IMR-90 (cell line): ENCODE results near the gene CTF1. TPM values are rescaled to one million over a fixed set of nuclear protein-coding genes. Genes with fewer than 3 reads are reported as not detected.

Experiments used
- ATAC-seq: fragments of 200-7000 bp; cut with Tn5 transposase; 2 replicates; pipeline ENCODE4 v1.9.1; 2020; ENCODE audit warnings: low read depth, mild to moderate bottlenecking, moderate library complexity
- BruUV-seq: library from RNA; stranded (reverse); fragments of 400-500 nt; replicated peaks from 2 replicates; lab custom pipeline; 2021; lab: Mats Ljungman, UMichigan
- CTCF ChIA-PET: fragments of 300-600 bp; formaldehyde crosslinking; extraction: SDS; loops from one replicate; lab custom pipeline; 2021; ENCODE audit warnings: antibody characterized with exemption; lab: Yijun Ruan, JAX
- POLR2A ChIA-PET: fragments of 300-600 bp; sonication (Branson Sonifier 250); formaldehyde crosslinking; loops from one replicate; lab custom pipeline; 2022; ENCODE audit warnings: antibody characterized with exemption; ENCODE audit not compliant: unreplicated experiment; lab: Charles Lee
- DNase-seq: peaks from one replicate; pipeline ENCODE4 v3.0.0; 2013
- H2AFZ ChIP-seq: replicated peaks from 2 replicates; pipeline ENCODE3; 2013; ENCODE audit warnings: low read length, mild to moderate bottlenecking; ENCODE audit not compliant: poor library complexity
- H2AK5ac ChIP-seq: 2 replicates; pipeline ENCODE4 v1.6.1; 2013; ENCODE audit warnings: low read depth, low read length, inconsistent platforms
- H2AK9ac ChIP-seq: replicated peaks from 2 replicates; pipeline ENCODE3; 2013; ENCODE audit warnings: mild to moderate bottlenecking, low read depth, low read length, moderate library complexity; ENCODE audit not compliant: poor library complexity
- H2BK120ac ChIP-seq: 2 replicates; pipeline ENCODE4 v1.6.1; 2013; ENCODE audit warnings: low read depth, low read length, inconsistent platforms
- H2BK15ac ChIP-seq: 3 replicates; pipeline ENCODE4 v1.6.1; 2013; ENCODE audit warnings: low read depth, low read length, inconsistent platforms
- H2BK20ac ChIP-seq: 2 replicates; pipeline ENCODE4 v1.6.1; 2013; ENCODE audit warnings: low read depth, mild to moderate bottlenecking, inconsistent platforms, low read length, moderate library complexity
- H2BK5ac ChIP-seq: 2 replicates; pipeline ENCODE4 v1.6.1; 2013; ENCODE audit warnings: mild to moderate bottlenecking, low read depth, low read length, inconsistent platforms; ENCODE audit not compliant: poor library complexity, severe bottlenecking
- H3K14ac ChIP-seq: replicated peaks from 2 replicates; pipeline ENCODE4 v1.6.1; 2013; ENCODE audit warnings: low read depth, low read length, inconsistent platforms
- H3K18ac ChIP-seq: 2 replicates; pipeline ENCODE4 v1.6.1; 2013; ENCODE audit warnings: low read depth, low read length, control low read depth
- H3K23ac ChIP-seq: 2 replicates; pipeline ENCODE4 v1.6.1; 2013; ENCODE audit warnings: low read depth, low read length, inconsistent platforms
- H3K27ac ChIP-seq: 2 replicates; pipeline ENCODE4 v1.5.1; 2013; ENCODE audit warnings: mild to moderate bottlenecking, control low read depth, low read length; ENCODE audit not compliant: insufficient read depth
- H3K27me3 ChIP-seq: 2 replicates; pipeline ENCODE4 v1.6.1; 2013; ENCODE audit warnings: low read length; ENCODE audit not compliant: control insufficient read depth, insufficient read depth
- H3K36me3 ChIP-seq: 2 replicates; pipeline ENCODE4 v1.6.1; 2013; ENCODE audit warnings: low read length, mixed read lengths; ENCODE audit not compliant: control insufficient read depth, insufficient read depth
- H3K4ac ChIP-seq: 2 replicates; pipeline ENCODE4 v1.6.1; 2013; ENCODE audit warnings: low read depth, low read length, inconsistent platforms
- H3K4me1 ChIP-seq: 2 replicates; pipeline ENCODE4 v1.6.1; 2013; ENCODE audit warnings: low read length, mixed read lengths; ENCODE audit not compliant: control insufficient read depth, insufficient read depth
- H3K4me2 ChIP-seq: 2 replicates; pipeline ENCODE4 v1.6.1; 2013; ENCODE audit warnings: low read depth, mild to moderate bottlenecking, control low read depth, low read length, moderate library complexity
- H3K4me3 ChIP-seq: 2 replicates; pipeline ENCODE4 v1.5.1; 2013; ENCODE audit warnings: low read depth, mild to moderate bottlenecking, control low read depth, low read length, moderate library complexity; ENCODE audit not compliant: insufficient read depth
- H3K56ac ChIP-seq: 2 replicates; pipeline ENCODE4 v1.6.1; 2013; ENCODE audit warnings: low read length, inconsistent platforms; ENCODE audit not compliant: insufficient read depth; ENCODE audit errors: extremely low read depth
- H3K79me1 ChIP-seq, 2 experiments: 2 replicates each; pipeline ENCODE4 v1.6.1; 2013; ENCODE audit warnings: low read length in 2 of 2, inconsistent platforms in 1 of 2, low read depth in 1 of 2
- H3K9ac ChIP-seq: 2 replicates; pipeline ENCODE4 v1.6.1; 2013; ENCODE audit warnings: low read depth, low read length, control low read depth
- H3K9me1 ChIP-seq: 2 replicates; pipeline ENCODE4 v1.6.1; 2013; ENCODE audit warnings: low read length, inconsistent platforms; ENCODE audit not compliant: insufficient read depth
- H3K9me3 ChIP-seq: 2 replicates; pipeline ENCODE4 v1.6.1; 2013; ENCODE audit warnings: low read length; ENCODE audit not compliant: control insufficient read depth, insufficient read depth
- H4K20me1 ChIP-seq: 2 replicates; pipeline ENCODE4 v1.6.1; 2013; ENCODE audit warnings: low read length, inconsistent platforms; ENCODE audit not compliant: insufficient read depth
- H4K5ac ChIP-seq: 2 replicates; pipeline ENCODE4 v1.6.1; 2013; ENCODE audit warnings: mild to moderate bottlenecking, low read depth, low read length, control low read depth
- H4K8ac ChIP-seq, 2 experiments: 2 replicates each; pipeline ENCODE4 v1.6.1; 2013; ENCODE audit warnings: low read depth in 2 of 2, low read length in 2 of 2, control low read depth in 1 of 2, inconsistent platforms in 1 of 2
- H4K91ac ChIP-seq: 2 replicates; pipeline ENCODE4 v1.6.1; 2013; ENCODE audit warnings: low read depth, low read length, inconsistent platforms; ENCODE audit not compliant: insufficient read depth
- BHLHE40 ChIP-seq: fragments of 150-350 bp; IDR thresholded peaks from 2 replicates; pipeline ENCODE4 v1.6.1; 2016; ENCODE audit warnings: mild to moderate bottlenecking, low read depth, low read length
- CEBPB ChIP-seq: IDR thresholded peaks from 2 replicates; pipeline ENCODE4 v1.6.1; 2012; ENCODE audit warnings: low read depth, low read length, improper control_type of control experiment
- CHD1 ChIP-seq: IDR thresholded peaks from 2 replicates; pipeline ENCODE4 v1.6.1; 2012; ENCODE audit warnings: low read depth, low read length, improper control_type of control experiment
- FOS ChIP-seq: fragments of 150-350 bp; IDR thresholded peaks from 2 replicates; pipeline ENCODE4 v1.6.1; 2016; ENCODE audit warnings: low read depth, low read length
- MAFK ChIP-seq: IDR thresholded peaks from 2 replicates; pipeline ENCODE4 v1.6.1; 2012; ENCODE audit warnings: low read depth, low read length, improper control_type of control experiment
- MAZ ChIP-seq: IDR thresholded peaks from 2 replicates; pipeline ENCODE4 v1.6.1; 2012; ENCODE audit warnings: low read depth, mild to moderate bottlenecking, low read length, improper control_type of control experiment, moderate library complexity, borderline replicate concordance
- MXI1 ChIP-seq: IDR thresholded peaks from 2 replicates; pipeline ENCODE4 v1.6.1; 2012; ENCODE audit warnings: low read depth, mild to moderate bottlenecking, low read length, moderate library complexity, borderline replicate concordance
- NFE2L2 ChIP-seq: fragments of 150-350 bp; IDR thresholded peaks from 2 replicates; pipeline ENCODE4 v1.6.1; 2016; ENCODE audit warnings: low read depth, mild to moderate bottlenecking, low read length
- POLR2A ChIP-seq: IDR thresholded peaks from 2 replicates; pipeline ENCODE4 v1.6.1; 2012; ENCODE audit warnings: mild to moderate bottlenecking, low read depth, low read length
- RAD21 ChIP-seq: IDR thresholded peaks from 2 replicates; pipeline ENCODE4 v1.6.1; 2012; ENCODE audit warnings: low read length, improper control_type of control experiment
- RCOR1 ChIP-seq: IDR thresholded peaks from 2 replicates; pipeline ENCODE4 v1.6.1; 2012; ENCODE audit warnings: mild to moderate bottlenecking, low read length, improper control_type of control experiment; ENCODE audit not compliant: insufficient replicate concordance
- RFX5 ChIP-seq: IDR thresholded peaks from 2 replicates; pipeline ENCODE4 v1.8.0; 2012; ENCODE audit warnings: low read depth, mild to moderate bottlenecking, low read length, moderate library complexity
- SMC3 ChIP-seq: fragments of 150-350 bp; IDR thresholded peaks from 2 replicates; pipeline ENCODE4 v1.6.1; 2016; ENCODE audit warnings: low read depth, mild to moderate bottlenecking, antibody characterized with exemption, low read length, moderate library complexity
- WGBS, 2 experiments: methylation state at CpG; one replicate each; pipeline versions ENCODE4 v1.1.5 to v1.1.7; 2013; ENCODE audit warnings: missing lambda C conversion rate in 2 of 2; ENCODE audit not compliant: insufficient read length in 1 of 2; ENCODE audit errors: extremely low coverage in 2 of 2; 5-methylcytosine and 5-hydroxymethylcytosine counted together
- dilution Hi-C: fragments of 300-500 bp; cut with HindIII; formaldehyde crosslinking; loops from one replicate; pipeline ENCODE4 v1.14.3; 2018; ENCODE audit warnings: low sequenced_read_pairs; ENCODE audit not compliant: unreplicated experiment
- in situ Hi-C: fragments of 300-500 bp; cut with MboI; formaldehyde crosslinking; loops from 3 replicates; pipeline ENCODE4 v1.14.3; 2019; ENCODE audit warnings: low sequenced_read_pairs, inconsistent platforms, mixed read lengths
- intact Hi-C: fragments of 100-400 bp; cut with micrococcal nuclease; formaldehyde crosslinking; loops from 2 replicates; pipeline ENCODE4 v1.10.0; 2022
- polyA plus RNA-seq, 3 experiments: library from polyadenylated mRNA; depleted of rRNA; stranded (reverse); fragments of >200 nt; gene quantifications; 2 replicates each; pipeline ENCODE4 v1.2.3, GENCODE V29; 2012; ENCODE audit warnings: low replicate concordance in 1 of 3
- total RNA-seq: library from RNA; depleted of rRNA; stranded (reverse); fragments of >200 nt; gene quantifications from 2 replicates; pipeline ENCODE4 v1.2.3, GENCODE V29; 2012
- TF ChIP-seq, protein P1 (sequence below): fragments of 150-350 bp; IDR thresholded peaks from 2 replicates; pipeline ENCODE4 v1.6.1; 2017; ENCODE audit warnings: mild to moderate bottlenecking, antibody characterized with exemption, low read length, low read depth
- TF ChIP-seq, protein P2 (sequence below): fragments of 150-350 bp; IDR thresholded peaks from 2 replicates; pipeline ENCODE4 v1.6.1; 2016; ENCODE audit warnings: low read depth, mild to moderate bottlenecking, low read length, moderate library complexity, borderline replicate concordance
- TF ChIP-seq, protein P3 (sequence below): conservative IDR thresholded peaks from 2 replicates; pipeline ENCODE4 v1.5.1; 2012; ENCODE audit warnings: mild to moderate bottlenecking, low read depth, low read length, improper control_type of control experiment

The CTF1 gene
- total and polyA plus RNA-seq, 2 of the 4 experiments (the other 2 are of a cell fraction): 0.18 to 12.9 TPM

DNA sequence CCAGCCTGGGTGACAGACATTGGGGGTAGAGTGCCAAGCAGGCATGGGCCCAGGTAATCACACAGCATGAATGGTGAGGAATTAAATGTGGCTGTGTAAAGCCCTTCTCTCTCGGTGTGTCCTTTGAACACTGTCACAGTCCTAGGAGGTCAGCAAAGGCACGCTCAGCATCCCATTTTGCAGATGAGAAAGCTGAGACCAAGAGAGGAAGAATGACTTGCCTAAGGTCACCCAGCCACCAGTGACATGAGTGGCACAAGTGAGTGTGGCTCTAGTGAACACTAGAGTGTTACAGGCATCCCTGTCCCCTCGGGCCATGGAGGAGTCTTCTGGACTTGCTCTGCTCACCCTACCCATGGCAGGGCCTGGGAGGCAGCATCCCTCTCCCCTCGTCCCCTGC lies 10.7 kb downstream of the CTF1 start:
- 85% methylated on average over 2 of the region's 4 CpGs; no CpG with 5 or more reads in 1 of the 2 experiments for WGBS, 2 experiments
- Histone ChIP-seq H3K4ac (no peak overlapping the region), H2BK15ac (no peak overlapping the region), H4K5ac (no peak overlapping the region), H3K14ac (no peak overlapping the region), H3K9me3 (no peaks in the 10 kb centered on the region), H2BK20ac (no peak overlapping the region), H3K27me3 (no peaks in the 10 kb centered on the region), H2AFZ (peak overlapping the region; percentile 14), H3K4me1 (peaks cover 2% of the 10 kb centered on the region; the same call in 1 of the 2 replicates), H2BK5ac (no peak overlapping the region), H3K9me1 (peaks cover 4% of the 10 kb centered on the region; the same call in 1 of the 2 replicates), H4K91ac (no peak overlapping the region), H3K27ac (no peak overlapping the region), H3K18ac (no peak overlapping the region), H2AK5ac (no peak overlapping the region), H2BK120ac (no peak overlapping the region), H3K36me3 (no peaks in the 10 kb centered on the region), H4K8ac (no peak overlapping the region), H3K4me2 (no peak overlapping the region), H2AK9ac (no peak overlapping the region), H3K56ac (no peak overlapping the region), H3K9ac (no peak overlapping the region), H3K4me3 (no peak overlapping the region), H3K23ac (no peak overlapping the region; the same call in 1 of the 2 replicates), H4K20me1 (no peaks in the 10 kb centered on the region), H3K79me1 (peaks cover 0 to 8% of the 10 kb centered on the region in 2 experiments; a peak in 1 of 4 replicates)
- ATAC-seq: no peak
- intact Hi-C loops (no loop called here), dilution Hi-C loops (no loop called here), in situ Hi-C loops (loop anchor here (5.0 kb wide), 1 partner anchor 60 kb away; no protein-coding TSS in a partner anchor)
- DNase-seq: no peak
- BruUV-seq: no TSS peak
- ChIA-PET CTCF (interaction anchor here (0.6 kb wide), 1 partner anchor 312 kb away, joined by 4 read pairs; no protein-coding TSS in a partner anchor), POLR2A (interaction anchor here (0.6 kb wide), 1 partner anchor 15 kb away, joined by 3 read pairs; no protein-coding TSS in a partner anchor)
- TF ChIP-seq, protein P1, sequence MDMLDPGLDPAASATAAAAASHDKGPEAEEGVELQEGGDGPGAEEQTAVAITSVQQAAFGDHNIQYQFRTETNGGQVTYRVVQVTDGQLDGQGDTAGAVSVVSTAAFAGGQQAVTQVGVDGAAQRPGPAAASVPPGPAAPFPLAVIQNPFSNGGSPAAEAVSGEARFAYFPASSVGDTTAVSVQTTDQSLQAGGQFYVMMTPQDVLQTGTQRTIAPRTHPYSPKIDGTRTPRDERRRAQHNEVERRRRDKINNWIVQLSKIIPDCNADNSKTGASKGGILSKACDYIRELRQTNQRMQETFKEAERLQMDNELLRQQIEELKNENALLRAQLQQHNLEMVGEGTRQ: no peak
- TF ChIP-seq CEBPB (no peak), MAZ (no peak), FOS (no peak), SMC3 (no peak), MAFK (no peak), BHLHE40 (no peak), RFX5 (no peak), RAD21 (no peak), MXI1 (no peak), NFE2L2 (no peak), RCOR1 (no peak), CHD1 (no peak), POLR2A (no peak)
- TF ChIP-seq, protein P2, sequence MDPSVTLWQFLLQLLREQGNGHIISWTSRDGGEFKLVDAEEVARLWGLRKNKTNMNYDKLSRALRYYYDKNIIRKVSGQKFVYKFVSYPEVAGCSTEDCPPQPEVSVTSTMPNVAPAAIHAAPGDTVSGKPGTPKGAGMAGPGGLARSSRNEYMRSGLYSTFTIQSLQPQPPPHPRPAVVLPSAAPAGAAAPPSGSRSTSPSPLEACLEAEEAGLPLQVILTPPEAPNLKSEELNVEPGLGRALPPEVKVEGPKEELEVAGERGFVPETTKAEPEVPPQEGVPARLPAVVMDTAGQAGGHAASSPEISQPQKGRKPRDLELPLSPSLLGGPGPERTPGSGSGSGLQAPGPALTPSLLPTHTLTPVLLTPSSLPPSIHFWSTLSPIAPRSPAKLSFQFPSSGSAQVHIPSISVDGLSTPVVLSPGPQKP: no peak
- TF ChIP-seq, protein P3, sequence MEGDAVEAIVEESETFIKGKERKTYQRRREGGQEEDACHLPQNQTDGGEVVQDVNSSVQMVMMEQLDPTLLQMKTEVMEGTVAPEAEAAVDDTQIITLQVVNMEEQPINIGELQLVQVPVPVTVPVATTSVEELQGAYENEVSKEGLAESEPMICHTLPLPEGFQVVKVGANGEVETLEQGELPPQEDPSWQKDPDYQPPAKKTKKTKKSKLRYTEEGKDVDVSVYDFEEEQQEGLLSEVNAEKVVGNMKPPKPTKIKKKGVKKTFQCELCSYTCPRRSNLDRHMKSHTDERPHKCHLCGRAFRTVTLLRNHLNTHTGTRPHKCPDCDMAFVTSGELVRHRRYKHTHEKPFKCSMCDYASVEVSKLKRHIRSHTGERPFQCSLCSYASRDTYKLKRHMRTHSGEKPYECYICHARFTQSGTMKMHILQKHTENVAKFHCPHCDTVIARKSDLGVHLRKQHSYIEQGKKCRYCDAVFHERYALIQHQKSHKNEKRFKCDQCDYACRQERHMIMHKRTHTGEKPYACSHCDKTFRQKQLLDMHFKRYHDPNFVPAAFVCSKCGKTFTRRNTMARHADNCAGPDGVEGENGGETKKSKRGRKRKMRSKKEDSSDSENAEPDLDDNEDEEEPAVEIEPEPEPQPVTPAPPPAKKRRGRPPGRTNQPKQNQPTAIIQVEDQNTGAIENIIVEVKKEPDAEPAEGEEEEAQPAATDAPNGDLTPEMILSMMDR: no peak
